ENCODE results near the gene SIRPG. TPM values are rescaled to one million over a fixed set of nuclear protein-coding genes. Genes with fewer than 3 reads are reported as not detected.

The SIRPG gene
- total RNA-seq, 6 experiments from 2014 or later: 0.31 to 0.37 TPM; not detected in 4

DNA sequence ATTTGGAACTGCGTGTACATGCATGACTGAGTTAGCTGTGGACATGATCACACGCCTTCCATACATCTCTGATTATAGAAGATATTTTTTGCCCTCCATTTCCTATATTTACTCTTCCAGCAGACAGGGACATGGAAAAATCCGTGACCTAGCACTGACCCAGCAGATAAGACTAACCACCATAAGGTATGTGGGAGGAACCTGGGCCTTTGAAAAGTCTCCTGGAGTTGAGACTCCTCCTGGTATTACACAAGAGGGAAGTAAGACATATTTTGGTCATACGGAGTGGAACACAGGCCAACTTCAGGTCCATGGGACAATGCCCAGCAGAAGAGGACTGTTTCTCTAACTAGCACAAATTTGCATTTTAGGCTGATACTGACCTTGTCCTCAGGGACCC, 24.0 kb downstream of the SIRPG start:
- intact Hi-C loops (cut with DNase I): no loop called here
- TF ChIP-seq CTCF (IDR thresholded peaks at IDR 0.05) (no peak), POLR2A (IDR thresholded peaks at IDR 0.05) (no peak)
- Histone ChIP-seq H3K9me3 (no peaks in the 10 kb centered on the region), H3K4me1 (no peaks in the 10 kb centered on the region), H3K27me3 (no peaks in the 10 kb centered on the region), H3K4me3 (no peak overlapping the region), H3K36me3 (no peaks in the 10 kb centered on the region), H3K27ac (no peak overlapping the region)
- ATAC-seq (no peak), DNase-seq (no peak)
- WGBS (ENCODE audit: insufficient coverage, low coverage, low lambda C conversion rate, missing lambda C conversion rate): 61% methylated on average over 4 of the region's 4 CpGs

- intact Hi-C loops (cut with DNase I): no loop called here
- Histone ChIP-seq H3K36me3 (no peaks in the 10 kb centered on the region), H3K27ac (no peak overlapping the region), H3K4me3 (no peak overlapping the region), H3K4me1 (no peaks in the 10 kb centered on the region), H3K9me3 (no peaks in the 10 kb centered on the region), H3K27me3 (no peaks in the 10 kb centered on the region)
- TF ChIP-seq CTCF (IDR thresholded peaks at IDR 0.05): no peak
- no peak for TF ChIP-seq POLR2A (IDR thresholded peaks at IDR 0.05)
- DNase-seq (no peak), ATAC-seq (no peak)
- WGBS (ENCODE audit: insufficient coverage, low coverage, low lambda C conversion rate, missing lambda C conversion rate): 76% methylated on average over 3 of the region's 4 CpGs
Observed at GRCh38 chr20:1632178-1632577, 25.4 kb downstream of the SIRPG start.

GRCh38 chr20:1631309-1632151, 26.0 kb downstream of the SIRPG start:
- Histone ChIP-seq H3K4me1 (no peaks in the 10 kb centered on the region), H3K4me3 (no peak overlapping the region), H3K27ac (no peak overlapping the region), H3K27me3 (no peaks in the 10 kb centered on the region), H3K36me3 (no peaks in the 10 kb centered on the region), H3K9me3 (no peaks in the 10 kb centered on the region)
- no peak for TF ChIP-seq POLR2A (IDR thresholded peaks at IDR 0.05)
- no peak for TF ChIP-seq CTCF (IDR thresholded peaks at IDR 0.05)
- DNase-seq: no peak
- WGBS (ENCODE audit: insufficient coverage, low coverage, low lambda C conversion rate, missing lambda C conversion rate): 27% methylated on average over 7 of the region's 9 CpGs
- peak in 1 of 4 donors; percentile 34 for ATAC-seq
- intact Hi-C loops (cut with DNase I): no loop called here

- H3K4me3 ChIP-seq: no peak overlapping the region
- TF ChIP-seq CTCF (IDR thresholded peaks at IDR 0.05) (no peak), POLR2A (IDR thresholded peaks at IDR 0.05) (no peak)
- H3K27ac ChIP-seq: no peak overlapping the region
- intact Hi-C loops (cut with DNase I): no loop called here
- 40% methylated on average over 1 of the region's 5 CpGs for WGBS (ENCODE audit: insufficient coverage, low coverage, low lambda C conversion rate, missing lambda C conversion rate)
- no peaks in the 10 kb centered on the region for H3K4me1 ChIP-seq
- ATAC-seq (peak in 1 of 4 donors; percentile 18), DNase-seq (no peak)
- no peaks in the 10 kb centered on the region for H3K9me3 ChIP-seq
- H3K27me3 ChIP-seq: no peaks in the 10 kb centered on the region
- no peaks in the 10 kb centered on the region for H3K36me3 ChIP-seq
Observed at GRCh38 chr20:1630186-1630585, 27.4 kb downstream of the SIRPG start.
